K562 (cell line): ENCODE measurements around the gene NPIPA5. TPM values are rescaled to one million over a fixed set of nuclear protein-coding genes. Genes with fewer than 3 reads are reported as not detected.
"Not testable (repeated sequence)": the region's sequence is repeated elsewhere in the genome, so short reads cannot be mapped to it uniquely, and the experiment has no call there.

Source experiments
- ATAC-seq: fragments of 200-7000 bp; cut with Tn5 transposase; 3 replicates; pipeline ENCODE4 v1.9.1; 2020; ENCODE audit warnings: moderate library complexity
- BruUV-seq: library from RNA; stranded (reverse); fragments of 400-500 nt; replicated peaks from 2 replicates; lab custom pipeline; 2021; lab: Mats Ljungman, UMichigan
- CTCF ChIA-PET: fragments of 300-600 bp; formaldehyde crosslinking; extraction: SDS; loops from one replicate; lab custom pipeline; 2021; ENCODE audit warnings: low intra/inter-chr PET ratio; lab: Yijun Ruan, JAX
- POLR2A ChIA-PET: fragments of 300-600, 350-650 bp; sonication (Branson Sonifier 250); formaldehyde crosslinking; extraction: SDS; loops from one replicate; lab custom pipeline; 2021; ENCODE audit warnings: antibody characterized with exemption, inconsistent platforms; lab: Yijun Ruan, JAX
- DNase-seq, 4 experiments: peaks; one replicate each; pipeline versions ENCODE4 v3.0.0 to v3.0.0-alpha.2; 2011 to 2018; ENCODE audit warnings: low spot score in 3 of 4, mixed read lengths in 3 of 4; ENCODE audit errors: extremely low read depth in 1 of 4
- FAIRE-seq: peaks from 2 replicates; lab custom pipeline; 2011; peaks lifted over from hg19 to GRCh38; lab: Jason Lieb, UNC
- H2AFZ ChIP-seq: 2 replicates; pipeline ENCODE4 v1.6.0; 2011; ENCODE audit warnings: low read depth, low read length, control low read depth, inconsistent platforms
- H3K27ac ChIP-seq: fragments of 200-600 bp; 3 replicates; pipeline ENCODE4 v1.8.0; 2011; ENCODE audit warnings: low read depth, mild to moderate bottlenecking, control low read depth, inconsistent platforms, low read length, moderate library complexity, mixed read lengths; ENCODE audit errors: extremely low read depth
- H3K27me3 ChIP-seq, 2 experiments: fragments of 300-600 bp in 1 of 2; 2 replicates in 1 of 2; 3 replicates in 1 of 2; pipeline versions ENCODE4 v1.6.0 to v1.8.0; 2011; ENCODE audit warnings: inconsistent platforms in 2 of 2, low read length in 2 of 2, mild to moderate bottlenecking in 1 of 2, mixed read lengths in 1 of 2, moderate library complexity in 1 of 2; ENCODE audit not compliant: control insufficient read depth in 2 of 2, insufficient read depth in 2 of 2
- H3K36me3 ChIP-seq: fragments of 300-600 bp; 3 replicates; pipeline ENCODE4 v1.8.0; 2011; ENCODE audit warnings: mild to moderate bottlenecking, low read length, inconsistent platforms; ENCODE audit not compliant: control insufficient read depth, insufficient read depth
- H3K4me1 ChIP-seq, 2 experiments: fragments of 200-600 bp in 1 of 2; replicated peaks in 1 of 2; 2 replicates in 1 of 2; 3 replicates in 1 of 2; pipeline versions ENCODE4 v1.5.1 to v1.8.0; 2011; ENCODE audit warnings: inconsistent platforms in 2 of 2, low read length in 2 of 2, mild to moderate bottlenecking in 1 of 2, mixed read lengths in 1 of 2, moderate library complexity in 1 of 2; ENCODE audit not compliant: control insufficient read depth in 2 of 2, insufficient read depth in 2 of 2
- H3K4me2 ChIP-seq: 2 replicates; pipeline ENCODE4 v1.6.1; 2011; ENCODE audit warnings: low read length, control low read depth, inconsistent platforms, mixed read lengths; ENCODE audit not compliant: insufficient read depth
- H3K4me3 ChIP-seq: fragments of 200-600 bp; sonication (generic), shearing (Covaris generic); 2 replicates; pipeline ENCODE4 v1.5.1; 2016; ENCODE audit warnings: control low read depth, inconsistent platforms
- H3K79me2 ChIP-seq: fragments of 200-600 bp; 3 replicates; pipeline ENCODE4 v1.8.0; 2011; ENCODE audit warnings: low read length, inconsistent platforms; ENCODE audit not compliant: control insufficient read depth, insufficient read depth
- H3K9ac ChIP-seq, 2 experiments: 2 replicates each; pipeline versions ENCODE4 v1.6.0 to v1.6.1; 2011; ENCODE audit warnings: low read depth in 2 of 2, low read length in 2 of 2, control low read depth in 1 of 2, inconsistent platforms in 1 of 2, mild to moderate bottlenecking in 1 of 2, mixed read lengths in 1 of 2; ENCODE audit not compliant: insufficient read depth in 1 of 2
- H3K9me1 ChIP-seq: one replicate; pipeline ENCODE4 v1.6.0; 2011; ENCODE audit warnings: inconsistent platforms, mild to moderate bottlenecking, low read length, moderate library complexity; ENCODE audit not compliant: control insufficient read depth, insufficient read depth
- H3K9me3 ChIP-seq: replicated peaks from 2 replicates; pipeline ENCODE4 v1.5.1; 2011; ENCODE audit warnings: low read depth, low read length, inconsistent platforms; ENCODE audit not compliant: control insufficient read depth, insufficient read depth
- H4K20me1 ChIP-seq: replicated peaks from 2 replicates; pipeline ENCODE4 v1.6.1; 2011; ENCODE audit warnings: low read length, inconsistent platforms, mixed read lengths; ENCODE audit not compliant: control insufficient read depth, insufficient read depth
- CEBPB ChIP-seq: fragments of 450-650 bp; IDR thresholded peaks from 2 replicates; pipeline ENCODE4 v1.6.1; 2016; ENCODE audit warnings: missing genetic modification characterization, missing compliant biosample characterization
- USF1 ChIP-seq: sonication (generic); formaldehyde crosslinking; IDR thresholded peaks from 2 replicates; pipeline ENCODE4 v1.9.0; 2022; ENCODE audit warnings: mild to moderate bottlenecking, missing genetic modification reagents
- USF2 ChIP-seq: sonication (generic); formaldehyde crosslinking; IDR thresholded peaks from 2 replicates; pipeline ENCODE4 v1.5.0; 2020; ENCODE audit warnings: missing genetic modification reagents
- ZFP30 ChIP-seq: fragments of 250-450 bp; sonication (Bioruptor Pico); IDR thresholded peaks from 2 replicates; pipeline ENCODE4 v1.8.0; 2022; ENCODE audit warnings: moderate library complexity, mild to moderate bottlenecking, inconsistent platforms, borderline replicate concordance
- WGBS: fragments of 100-300 bp; shearing (Covaris generic); methylation state at CpG from one replicate; pipeline ENCODE4 v1.1.6; 2016; ENCODE audit warnings: low coverage, mixed read lengths; ENCODE audit not compliant: insufficient coverage; ENCODE audit errors: missing lambda C conversion rate; 5-methylcytosine and 5-hydroxymethylcytosine counted together
- in situ Hi-C: fragments of 300-500 bp; cut with MboI; formaldehyde crosslinking; loops from 4 replicates; pipeline ENCODE4 v1.15.0; 2018; ENCODE audit warnings: inconsistent platforms, mixed read lengths
- intact Hi-C: fragments of 100-400 bp; cut with micrococcal nuclease; formaldehyde crosslinking; loops from 2 replicates; pipeline ENCODE4 v1.14.2; 2022
- polyA plus RNA-seq, 8 experiments: library from polyadenylated mRNA; depleted of rRNA in 4 of 8; stranded (reverse) in 5 of 8; unstranded in 3 of 8; fragments of >200 nt; fragmentation: Nextera tagmentation in 2 of 8; fragmentation: Illumina TruSeq in 1 of 8; extraction: Ambion mirVana in 2 of 8; extraction: Trizol in 1 of 8; gene quantifications; 2 replicates each; pipeline versions ENCODE4 v1.2.1 to v1.2.3, GENCODE V29; 2011 to 2014; ENCODE audit warnings: inconsistent platforms in 1 of 8, missing spikeins in 1 of 8
- total RNA-seq, 7 experiments: library from RNA; depleted of rRNA in 6 of 7; stranded (reverse); fragments of >200 nt in 6 of 7; fragmentation: Illumina TruSeq in 2 of 7; extraction: Trizol in 2 of 7; gene quantifications; 2 replicates each; pipeline versions ENCODE4 v1.2.1 to v1.2.3, GENCODE V29; 2011 to 2021; ENCODE audit warnings: low replicate concordance in 1 of 7

Gene NPIPA5
- total and polyA plus RNA-seq, 9 of the 15 experiments (the other 6 are each of a cell fraction or from before 2014, with no cell fraction given): 2.2 to 17.0 (median 4.7) TPM

- FAIRE-seq, DNase-seq, CTCF ChIA-PET, H3K4me2 ChIP-seq, H4K20me1 ChIP-seq: not testable (repeated sequence)
- POLR2A ChIA-PET: interaction anchor here (0.6 kb wide), 1 partner anchor 453 kb away, joined by 3 read pairs; no protein-coding TSS in a partner anchor
- H3K27me3 ChIP-seq: peaks cover 20 to 41% of the 10 kb centered on the region in 2 experiments; a peak in 4 of 5 replicates
- TF ChIP-seq CEBPB (tag): peak; percentile 37; the same call in 1 of the 2 replicates
- TF ChIP-seq, all 486 proteins: peak for 1; not testable (repeated sequence) for 485
- in situ Hi-C loops: loop anchor here (10.0 kb wide), 1 partner anchor 283 kb away; no protein-coding TSS in a partner anchor
- H3K9ac ChIP-seq, BruUV-seq, ATAC-seq, H3K36me3 ChIP-seq, H3K4me3 ChIP-seq, H3K27ac ChIP-seq, H3K79me2 ChIP-seq, H3K9me3 ChIP-seq, H3K4me1 ChIP-seq, H3K9me1 ChIP-seq, H2AFZ ChIP-seq: not testable (repeated sequence)
- 13% methylated on average over 5 of the region's 5 CpGs for WGBS
- intact Hi-C loops: loop anchor here (10.0 kb wide), 1 partner anchor 223 kb away; the partner anchor contains the start of gene MARF1
These were observed 43.6 kb upstream of the NPIPA5 start for GRCh38 chr16:15421696-15422095.

- no TSS peak for BruUV-seq
- Histone ChIP-seq H3K4me1 (no peaks in the 10 kb centered on the region; a peak in 1 of 5 replicates), H3K27me3 (peaks cover 16 to 42% of the 10 kb centered on the region in 2 experiments; a peak in 4 of 5 replicates), H3K9ac (no peak overlapping the region), H3K4me3 (no peak overlapping the region), H3K4me2 (no peak overlapping the region), H3K9me1 (no peaks in the 10 kb centered on the region), H3K9me3 (no peaks in the 10 kb centered on the region; the same call in 1 of the 2 replicates), H3K27ac (no peak overlapping the region), H2AFZ (no peak overlapping the region), H3K79me2 (no peaks in the 10 kb centered on the region), H3K36me3 (no peaks in the 10 kb centered on the region), H4K20me1 (no peaks in the 10 kb centered on the region)
- DNase-seq (no peak), FAIRE-seq (no peak), ATAC-seq (no peak)
- POLR2A ChIA-PET: no interaction called here
- CTCF ChIA-PET: no interaction called here
- intact Hi-C loops (no loop called here), in situ Hi-C loops (no loop called here)
- TF ChIP-seq USF2 (CRISPR knock-in tag) (peak; percentile 47), USF1 (CRISPR knock-in tag) (peak; percentile 37; the same call in 1 of the 2 replicates), ZFP30 (no peak)
- 6% methylated on average over 3 of the region's 3 CpGs for WGBS
These were observed 40.1 kb upstream of the NPIPA5 start for GRCh38 chr16:15418206-15418605.
